ENCODE results near the gene ELOA.

Gene ELOA

DNA sequence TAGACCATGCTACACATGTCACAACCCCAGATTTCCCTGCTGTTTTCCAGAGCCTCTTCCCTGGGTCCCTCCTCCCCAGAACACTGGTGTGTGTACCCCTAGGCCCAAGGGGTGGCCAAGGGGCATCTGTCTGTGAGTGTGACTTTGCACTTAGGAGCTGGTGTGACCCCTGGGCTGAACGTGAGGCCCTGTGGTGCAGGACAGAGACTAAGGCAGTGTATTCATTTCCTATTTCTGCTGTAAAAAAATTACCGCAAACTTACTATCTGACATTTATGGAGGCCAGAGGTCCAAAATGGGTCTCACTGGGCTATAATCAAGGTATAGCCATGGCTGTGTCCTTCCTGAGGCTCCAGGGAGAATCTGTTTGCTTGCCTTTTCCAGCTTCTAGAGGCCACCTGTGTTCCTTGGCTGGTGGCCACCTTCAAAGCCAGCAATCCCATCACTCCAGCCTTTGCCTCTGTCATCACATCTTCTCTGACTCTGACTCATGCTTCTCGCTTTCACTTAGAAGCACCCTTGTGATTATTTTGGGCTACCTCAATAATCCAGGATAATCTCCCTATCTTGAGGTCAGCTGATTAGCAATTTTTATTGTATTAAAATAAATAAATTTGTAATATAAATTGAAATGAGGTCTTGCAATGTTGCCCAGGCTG lies 24.0 kb upstream of the ELOA start:
- peaks cover 0 to 3% of the 10 kb centered on the region in 2 experiments for H3K36me3 ChIP-seq (ENCODE audit: control insufficient read depth in 1 of 2, insufficient read depth in 2 of 2, low read length in 2 of 2)
- H3K23ac ChIP-seq (ENCODE audit: low read length), result no peak overlapping the region
- H2AFZ ChIP-seq (ENCODE audit: insufficient read depth, low read length, poor library complexity), result no peak overlapping the region
- no peak overlapping the region for H3K4me2 ChIP-seq (ENCODE audit: low read length)
- no peak overlapping the region for H4K12ac ChIP-seq (ENCODE audit: low read depth, low read length)
- no peak overlapping the region for H2AK5ac ChIP-seq (ENCODE audit: low read length)
- WGBS (ENCODE audit: extremely low coverage, insufficient coverage, insufficient read length), result no CpG with 5 or more reads among the region's 3 CpGs
- peak overlapping the region; percentile 24 for H3K4ac ChIP-seq (ENCODE audit: low read depth, low read length)
- no peak overlapping the region for H4K91ac ChIP-seq (ENCODE audit: low read depth, low read length)
- H3K18ac ChIP-seq (ENCODE audit: low read length), result peak overlapping the region; percentile 70
- H3K79me2 ChIP-seq (ENCODE audit: control insufficient read depth, insufficient read depth, low read length, poor library complexity), result no peaks in the 10 kb centered on the region
- no peak overlapping the region for H4K8ac ChIP-seq (ENCODE audit: low read depth, low read length)
- no peak overlapping the region for H3K27ac ChIP-seq (ENCODE audit: low read depth, low read length)
- no peak overlapping the region for H3K9ac ChIP-seq (ENCODE audit: low read length)
- DNase-seq, result no peak
- no peaks in the 10 kb centered on the region for H3K4me1 ChIP-seq (ENCODE audit: control insufficient read depth in 1 of 2, insufficient read depth in 2 of 2, low read length in 2 of 2)
- no peak overlapping the region for H3K4me3 ChIP-seq (ENCODE audit: low read depth, low read length)
- H3K79me1 ChIP-seq (ENCODE audit: low read length), result no peaks in the 10 kb centered on the region
- no peak overlapping the region for H2BK5ac ChIP-seq (ENCODE audit: low read depth, low read length, poor library complexity)
- no peak overlapping the region for H3K14ac ChIP-seq (ENCODE audit: low read length)
- H3K27me3 ChIP-seq (ENCODE audit: insufficient read depth, low read length), result no peaks in the 10 kb centered on the region
- no peaks in the 10 kb centered on the region for H3K9me3 ChIP-seq (ENCODE audit: insufficient read depth, low read depth, low read length)
- no peak overlapping the region for H2BK120ac ChIP-seq (ENCODE audit: insufficient read depth, low read length, poor library complexity)
- no peak overlapping the region for H2BK12ac ChIP-seq (ENCODE audit: low read length)

DNA sequence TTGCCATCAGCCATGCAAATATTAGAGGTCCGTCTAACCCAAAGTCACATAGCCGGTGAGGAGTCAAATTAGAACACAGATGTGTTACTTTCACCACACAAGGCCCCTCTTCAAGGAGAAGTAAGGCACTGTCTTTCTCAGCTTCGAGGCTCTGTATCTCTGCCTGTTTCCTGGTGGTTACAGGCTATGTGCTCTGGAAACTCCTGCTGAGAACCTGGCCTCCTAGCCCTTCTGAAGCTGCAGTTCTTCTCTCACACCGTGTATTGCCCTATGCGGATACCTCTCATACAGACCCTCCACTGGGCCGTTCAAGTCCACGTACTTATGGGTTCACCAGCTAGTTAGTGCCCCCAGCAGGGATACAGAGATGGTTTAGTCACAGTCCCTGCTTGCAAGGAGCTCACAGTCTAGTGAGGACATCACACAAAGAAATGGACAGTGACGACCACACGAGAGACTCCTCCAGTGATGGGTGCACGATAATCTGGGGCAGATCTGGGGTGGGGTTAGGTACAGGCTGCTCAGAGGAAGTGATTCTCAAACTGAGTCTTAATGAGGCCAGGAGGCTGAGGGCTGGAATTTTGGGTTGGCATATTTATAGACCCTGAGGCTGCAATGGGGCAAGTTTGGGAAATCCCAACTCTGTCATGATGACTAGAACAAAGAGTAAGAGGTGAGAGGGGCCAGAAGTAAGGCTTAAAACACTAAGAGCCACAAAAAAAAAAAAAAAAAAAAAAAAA lies 22.8 kb upstream of the ELOA start:
- Histone ChIP-seq H3K27ac (ENCODE audit: low read depth, low read length) (no peak overlapping the region), H3K4me1 (ENCODE audit: control insufficient read depth in 1 of 2, insufficient read depth in 2 of 2, low read length in 2 of 2) (no peaks in the 10 kb centered on the region), H3K9ac (ENCODE audit: low read length) (no peak overlapping the region), H3K23ac (ENCODE audit: low read length) (no peak overlapping the region), H3K18ac (ENCODE audit: low read length) (no peak overlapping the region), H2AK5ac (ENCODE audit: low read length) (no peak overlapping the region), H2AFZ (ENCODE audit: insufficient read depth, low read length, poor library complexity) (no peak overlapping the region), H3K36me3 (ENCODE audit: control insufficient read depth in 1 of 2, insufficient read depth in 2 of 2, low read length in 2 of 2) (peaks cover 0 to 3% of the 10 kb centered on the region in 2 experiments), H4K12ac (ENCODE audit: low read depth, low read length) (no peak overlapping the region), H2BK5ac (ENCODE audit: low read depth, low read length, poor library complexity) (no peak overlapping the region), H3K79me1 (ENCODE audit: low read length) (no peaks in the 10 kb centered on the region), H3K4me2 (ENCODE audit: low read length) (no peak overlapping the region), H2BK12ac (ENCODE audit: low read length) (no peak overlapping the region), H4K91ac (ENCODE audit: low read depth, low read length) (no peak overlapping the region), H3K27me3 (ENCODE audit: insufficient read depth, low read length) (no peaks in the 10 kb centered on the region), H2BK120ac (ENCODE audit: insufficient read depth, low read length, poor library complexity) (no peak overlapping the region), H3K4me3 (ENCODE audit: low read depth, low read length) (no peak overlapping the region), H3K9me3 (ENCODE audit: insufficient read depth, low read depth, low read length) (no peaks in the 10 kb centered on the region), H4K8ac (ENCODE audit: low read depth, low read length) (no peak overlapping the region), H3K79me2 (ENCODE audit: control insufficient read depth, insufficient read depth, low read length, poor library complexity) (no peaks in the 10 kb centered on the region), H3K14ac (ENCODE audit: low read length) (no peak overlapping the region), H3K4ac (ENCODE audit: low read depth, low read length) (no peak overlapping the region)
- no CpG with 5 or more reads among the region's 10 CpGs for WGBS (ENCODE audit: extremely low coverage, insufficient coverage, insufficient read length)
- DNase-seq, result peak in 1 of 2 donors; percentile 16

GRCh38 chr1:23722652-23723051 lies 20.6 kb upstream of the ELOA start:
- Histone ChIP-seq H2BK12ac (ENCODE audit: low read length) (no peak overlapping the region), H3K79me1 (ENCODE audit: low read length) (no peaks in the 10 kb centered on the region), H4K12ac (ENCODE audit: low read depth, low read length) (no peak overlapping the region), H3K79me2 (ENCODE audit: control insufficient read depth, insufficient read depth, low read length, poor library complexity) (no peaks in the 10 kb centered on the region), H3K4me1 (ENCODE audit: control insufficient read depth in 1 of 2, insufficient read depth in 2 of 2, low read length in 2 of 2) (no peaks in the 10 kb centered on the region), H4K91ac (ENCODE audit: low read depth, low read length) (no peak overlapping the region), H2AK5ac (ENCODE audit: low read length) (no peak overlapping the region), H3K27ac (ENCODE audit: low read depth, low read length) (no peak overlapping the region), H3K27me3 (ENCODE audit: insufficient read depth, low read length) (no peaks in the 10 kb centered on the region), H3K9ac (ENCODE audit: low read length) (no peak overlapping the region), H3K36me3 (ENCODE audit: control insufficient read depth in 1 of 2, insufficient read depth in 2 of 2, low read length in 2 of 2) (peaks cover 0 to 3% of the 10 kb centered on the region in 2 experiments), H3K14ac (ENCODE audit: low read length) (no peak overlapping the region), H4K8ac (ENCODE audit: low read depth, low read length) (no peak overlapping the region), H3K4me2 (ENCODE audit: low read length) (no peak overlapping the region), H3K18ac (ENCODE audit: low read length) (no peak overlapping the region), H2BK5ac (ENCODE audit: low read depth, low read length, poor library complexity) (no peak overlapping the region), H3K4me3 (ENCODE audit: low read depth, low read length) (no peak overlapping the region), H2BK120ac (ENCODE audit: insufficient read depth, low read length, poor library complexity) (no peak overlapping the region), H3K9me3 (ENCODE audit: insufficient read depth, low read depth, low read length) (no peaks in the 10 kb centered on the region), H2AFZ (ENCODE audit: insufficient read depth, low read length, poor library complexity) (no peak overlapping the region), H3K23ac (ENCODE audit: low read length) (no peak overlapping the region), H3K4ac (ENCODE audit: low read depth, low read length) (no peak overlapping the region)
- no CpG with 5 or more reads among the region's 3 CpGs for WGBS (ENCODE audit: extremely low coverage, insufficient coverage, insufficient read length)
- DNase-seq, result no peak

DNA sequence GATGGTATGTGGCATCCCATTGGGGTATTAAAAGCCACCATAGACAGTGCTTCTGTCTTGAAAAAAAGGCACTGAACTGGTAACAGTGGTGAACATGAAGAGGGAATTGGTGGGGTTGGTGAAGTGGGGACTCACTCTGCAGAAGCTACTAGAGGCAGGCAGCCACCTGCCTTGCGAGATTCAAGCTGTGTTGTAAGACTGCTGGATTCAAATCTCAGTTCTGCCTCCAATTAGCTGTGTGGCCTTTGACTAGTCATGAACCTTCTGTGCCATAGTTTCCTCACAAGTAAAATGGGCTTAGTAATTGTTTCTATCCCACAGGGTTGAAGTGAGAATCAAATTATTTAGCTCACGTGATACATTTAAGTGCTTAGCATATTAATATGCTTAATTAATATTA lies 16.6 kb upstream of the ELOA start:
- Histone ChIP-seq H2BK120ac (ENCODE audit: insufficient read depth, low read length, poor library complexity) (no peak overlapping the region), H4K8ac (ENCODE audit: low read depth, low read length) (no peak overlapping the region), H2AK5ac (ENCODE audit: low read length) (no peak overlapping the region), H3K9me3 (ENCODE audit: insufficient read depth, low read depth, low read length) (no peaks in the 10 kb centered on the region), H3K4me2 (ENCODE audit: low read length) (no peak overlapping the region), H3K18ac (ENCODE audit: low read length) (no peak overlapping the region), H3K4ac (ENCODE audit: low read depth, low read length) (no peak overlapping the region), H4K91ac (ENCODE audit: low read depth, low read length) (no peak overlapping the region), H2BK5ac (ENCODE audit: low read depth, low read length, poor library complexity) (no peak overlapping the region), H3K23ac (ENCODE audit: low read length) (no peak overlapping the region), H3K4me3 (ENCODE audit: low read depth, low read length) (no peak overlapping the region), H3K14ac (ENCODE audit: low read length) (no peak overlapping the region), H3K27me3 (ENCODE audit: insufficient read depth, low read length) (no peaks in the 10 kb centered on the region), H2BK12ac (ENCODE audit: low read length) (no peak overlapping the region), H3K27ac (ENCODE audit: low read depth, low read length) (no peak overlapping the region), H4K12ac (ENCODE audit: low read depth, low read length) (no peak overlapping the region), H3K9ac (ENCODE audit: low read length) (no peak overlapping the region), H3K4me1 (ENCODE audit: control insufficient read depth in 1 of 2, insufficient read depth in 2 of 2, low read length in 2 of 2) (no peaks in the 10 kb centered on the region), H3K79me2 (ENCODE audit: control insufficient read depth, insufficient read depth, low read length, poor library complexity) (no peaks in the 10 kb centered on the region), H2AFZ (ENCODE audit: insufficient read depth, low read length, poor library complexity) (no peak overlapping the region), H3K36me3 (ENCODE audit: control insufficient read depth in 1 of 2, insufficient read depth in 2 of 2, low read length in 2 of 2) (peaks cover 0 to 3% of the 10 kb centered on the region in 2 experiments), H3K79me1 (ENCODE audit: low read length) (no peaks in the 10 kb centered on the region)
- DNase-seq, result no peak
- WGBS (ENCODE audit: extremely low coverage, insufficient coverage, insufficient read length), result no CpG with 5 or more reads among the region's 2 CpGs

Data from trophoblast cell (in vitro differentiated cells and primary cell).